HG03469 (cell line): ENCODE results near the gene CTXND2.
"Not testable (repeated sequence)": the region's sequence is repeated elsewhere in the genome, so short reads cannot be mapped to it uniquely, and the experiment has no call there.

Experiments
- ATAC-seq: cut with Tn5 transposase; IDR thresholded peaks from one replicate; pipeline ENCODE4 v1.9.1; 2021; ENCODE audit warnings: mild to moderate bottlenecking, moderate library complexity, moderate number of reproducible peaks; ENCODE audit not compliant: unreplicated experiment

Gene CTXND2

DNA sequence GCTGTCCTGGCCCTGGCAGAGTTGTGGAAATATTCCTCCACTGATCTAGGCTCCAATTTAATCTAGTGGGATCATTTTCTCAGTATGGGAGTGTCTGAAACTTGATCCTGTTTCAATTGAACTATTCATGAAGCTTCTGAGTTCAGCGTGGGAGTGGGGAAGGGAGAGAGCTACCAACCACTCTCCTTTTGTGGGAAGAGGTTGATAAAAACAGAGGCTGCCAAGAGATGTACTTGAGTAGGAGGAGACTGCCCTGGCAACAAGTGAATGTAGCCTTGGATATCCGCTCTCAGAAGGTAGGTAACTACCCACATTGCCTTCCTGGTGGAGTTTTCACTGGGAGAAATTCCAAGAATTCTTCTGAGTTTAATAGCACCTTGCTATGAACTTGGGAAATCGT, at the start of gene CTXND2:
Gene CTXND2 (plus strand): TSS at position 119 of the 400 bp plus-strand sequence. CDS start 25,179 bp downstream, outside the sequence.
- ATAC-seq, result no peak

GRCh38 chr1:150840850-150841249, 46.1 kb upstream of the CTXND2 start:
- not testable (repeated sequence) for ATAC-seq

DNA sequence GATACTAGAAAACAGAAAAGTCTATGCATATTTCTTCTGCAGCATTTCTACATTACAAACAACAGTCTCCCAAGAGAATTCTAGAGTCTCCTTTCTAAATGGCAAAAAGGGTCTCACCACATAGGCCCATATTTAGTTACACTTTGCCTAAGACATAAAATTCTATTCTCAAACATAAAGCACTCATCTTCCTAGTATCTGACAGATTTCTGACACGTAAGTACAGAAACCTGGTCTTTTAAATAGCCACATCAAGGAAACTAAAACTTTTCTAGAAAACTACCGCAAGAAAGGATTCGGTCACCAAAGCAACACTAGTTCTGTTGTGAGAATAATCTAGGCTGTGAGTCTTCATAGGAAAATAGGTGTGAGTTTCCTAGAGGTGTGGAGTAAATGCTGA, 45.3 kb upstream of the CTXND2 start:
- ATAC-seq, result no peak

DNA sequence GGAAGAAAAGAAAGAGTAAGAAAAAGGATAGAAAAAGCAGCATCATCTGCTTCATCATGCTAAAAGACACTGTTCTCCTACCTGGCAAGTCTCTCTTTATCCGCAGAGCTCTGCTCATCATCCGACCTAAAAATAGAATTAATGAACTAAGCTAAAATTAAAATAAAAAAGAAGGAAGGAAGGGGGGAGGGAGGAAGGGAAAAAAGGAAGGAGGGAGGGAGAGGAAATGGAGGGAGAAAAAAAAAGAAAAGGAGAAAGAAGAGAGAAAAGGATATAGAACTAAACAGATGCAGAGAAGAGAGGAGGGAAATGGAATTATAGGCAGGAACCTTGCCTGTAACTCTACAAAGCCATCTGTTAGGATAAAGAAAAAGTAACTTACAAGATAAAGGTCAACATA, 44.6 kb upstream of the CTXND2 start:
- no peak for ATAC-seq

DNA sequence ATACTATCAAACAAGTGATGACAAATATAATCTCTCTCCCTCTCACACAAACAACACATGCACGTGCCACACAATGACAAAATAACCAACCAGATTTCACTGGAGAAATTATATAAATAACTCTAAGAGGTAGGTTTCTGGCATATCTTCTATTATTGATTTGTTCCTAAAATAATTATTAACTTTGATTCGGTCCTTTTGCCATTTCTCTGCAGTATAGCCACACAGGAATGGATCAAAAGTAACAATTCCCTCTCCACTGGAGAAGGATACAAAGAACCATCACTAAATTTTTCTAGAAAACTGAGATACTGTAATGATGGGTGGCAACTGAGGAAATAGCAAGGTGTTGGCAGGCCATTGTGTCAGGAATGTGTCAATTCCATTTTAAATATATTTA, 44.0 kb upstream of the CTXND2 start:
- ATAC-seq, result no peak

- no peak for ATAC-seq
Observed at GRCh38 chr1:150843474-150843873, 43.5 kb upstream of the CTXND2 start.

GRCh38 chr1:150846473-150847146, 40.3 kb upstream of the CTXND2 start:
- no peak for ATAC-seq

DNA sequence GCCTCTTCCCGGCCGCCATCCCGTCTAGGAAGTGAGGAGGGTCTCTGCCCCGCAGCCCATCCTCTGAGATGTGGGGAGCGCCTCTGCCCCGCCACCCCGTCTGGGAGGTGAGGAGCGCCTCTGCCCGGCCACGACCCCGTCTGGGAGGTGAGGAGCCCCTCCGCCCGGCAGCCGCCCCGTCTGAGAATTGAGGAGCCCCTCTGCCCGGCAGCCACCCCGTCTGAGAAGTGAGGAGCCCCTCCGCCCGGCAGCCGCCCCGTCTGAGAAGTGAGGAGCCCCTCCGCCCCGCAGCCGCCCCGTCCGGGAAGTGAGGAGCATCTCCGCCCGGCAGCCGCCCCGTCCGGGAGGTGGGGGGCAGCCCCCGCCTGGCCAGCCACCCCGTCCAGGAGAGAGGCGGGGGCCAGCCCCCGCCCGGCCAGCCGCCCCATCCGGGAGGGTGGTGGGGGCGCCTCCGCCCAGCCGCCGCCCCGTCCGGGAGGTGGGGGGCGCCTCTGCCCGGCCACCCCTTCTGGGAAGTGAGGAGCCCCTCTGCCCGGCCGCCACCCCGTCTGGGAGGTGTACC, 36.1 kb upstream of the CTXND2 start:
- ATAC-seq, result not testable (repeated sequence)

- not testable (repeated sequence) for ATAC-seq
Observed at GRCh38 chr1:150852734-150853133, 34.2 kb upstream of the CTXND2 start.

GRCh38 chr1:150863724-150864123, 23.2 kb upstream of the CTXND2 start:
- no peak for ATAC-seq

DNA sequence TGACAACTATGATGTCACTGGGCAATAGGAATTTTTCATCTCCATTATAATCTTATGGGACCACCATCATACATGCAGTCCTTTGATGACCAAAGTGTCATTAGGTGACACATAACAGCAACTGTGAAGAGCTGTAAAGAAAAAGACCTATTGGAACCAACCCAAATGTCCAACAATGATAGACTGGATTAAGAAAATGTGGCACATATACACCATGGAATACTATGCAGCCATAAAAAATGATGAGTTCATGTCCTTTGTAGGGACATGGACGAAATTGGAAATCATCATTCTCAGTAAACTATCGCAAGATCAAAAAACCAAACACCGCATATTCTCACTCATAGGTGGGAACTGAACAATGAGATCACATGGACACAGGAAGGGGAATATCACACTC, 22.7 kb upstream of the CTXND2 start:
- not testable (repeated sequence) for ATAC-seq

- no peak for ATAC-seq
Observed at GRCh38 chr1:150869683-150870082, 17.3 kb upstream of the CTXND2 start.

- ATAC-seq, result no peak
Observed at GRCh38 chr1:150872572-150872971, 14.4 kb upstream of the CTXND2 start.

GRCh38 chr1:150873521-150873920, 13.4 kb upstream of the CTXND2 start:
- ATAC-seq, result no peak

GRCh38 chr1:150874455-150875196, 12.3 kb upstream of the CTXND2 start:
- no peak for ATAC-seq

DNA sequence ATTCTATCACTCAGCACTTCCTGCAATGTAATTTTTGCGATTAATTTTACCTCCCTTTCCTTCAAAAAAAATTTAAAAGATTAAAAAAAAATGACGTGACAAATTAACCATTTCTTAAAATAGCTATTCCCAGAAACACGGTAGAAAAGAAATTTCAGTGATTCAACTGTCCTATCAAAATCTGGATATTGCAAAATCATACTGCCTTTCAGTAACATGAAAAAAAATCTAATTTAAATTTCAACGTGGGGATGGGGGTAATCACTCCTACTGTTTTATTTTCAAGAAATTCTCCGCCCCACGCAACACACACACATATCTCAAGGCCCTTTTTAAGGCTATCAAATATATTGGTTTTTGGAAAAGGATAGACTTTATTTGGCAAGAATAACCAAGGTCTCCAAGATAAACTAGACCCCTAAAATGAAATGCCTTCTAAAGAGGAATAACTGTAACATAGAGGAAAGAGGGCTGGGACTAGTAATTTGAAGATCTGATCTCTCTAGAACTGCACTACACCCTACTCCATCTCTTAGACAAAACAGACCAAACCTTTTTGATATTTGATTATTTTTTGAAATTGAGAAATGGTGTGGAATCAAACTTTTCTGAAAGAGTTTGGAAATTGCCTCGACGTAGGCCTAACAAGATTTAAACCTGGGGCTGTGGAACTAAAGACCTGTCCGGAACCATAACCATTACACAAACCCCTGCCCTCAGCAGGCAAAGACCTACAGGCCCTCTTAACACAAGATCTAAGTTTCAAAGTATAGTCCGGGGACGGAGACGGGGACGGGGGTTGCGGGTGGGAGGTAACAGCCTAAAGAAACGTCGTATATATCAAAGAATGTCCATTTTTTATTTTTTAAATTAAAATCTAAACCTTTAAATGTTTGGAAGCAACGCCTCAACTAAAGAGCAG, 11.5 kb upstream of the CTXND2 start:
- ATAC-seq, result no peak

DNA sequence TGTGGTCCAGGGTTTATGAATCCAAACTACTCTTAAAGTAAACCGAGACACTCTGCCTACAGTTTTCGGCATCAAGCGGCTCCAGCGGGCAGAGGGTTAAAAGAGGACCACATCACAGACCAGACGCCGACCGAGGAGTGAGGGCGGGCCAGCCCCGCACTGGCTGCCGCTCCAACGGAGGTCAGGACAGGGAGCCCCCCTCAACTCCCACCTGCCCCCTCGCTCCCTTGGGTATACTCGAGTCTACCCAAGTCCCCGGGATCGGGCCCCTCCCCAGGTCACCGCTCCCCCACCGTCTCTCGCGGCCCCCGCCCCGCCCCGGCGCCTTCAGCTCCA, 10.8 kb upstream of the CTXND2 start:
- no peak for ATAC-seq

- ATAC-seq, result not testable (repeated sequence)
Observed at GRCh38 chr1:150878931-150879330, 8.0 kb upstream of the CTXND2 start.

DNA sequence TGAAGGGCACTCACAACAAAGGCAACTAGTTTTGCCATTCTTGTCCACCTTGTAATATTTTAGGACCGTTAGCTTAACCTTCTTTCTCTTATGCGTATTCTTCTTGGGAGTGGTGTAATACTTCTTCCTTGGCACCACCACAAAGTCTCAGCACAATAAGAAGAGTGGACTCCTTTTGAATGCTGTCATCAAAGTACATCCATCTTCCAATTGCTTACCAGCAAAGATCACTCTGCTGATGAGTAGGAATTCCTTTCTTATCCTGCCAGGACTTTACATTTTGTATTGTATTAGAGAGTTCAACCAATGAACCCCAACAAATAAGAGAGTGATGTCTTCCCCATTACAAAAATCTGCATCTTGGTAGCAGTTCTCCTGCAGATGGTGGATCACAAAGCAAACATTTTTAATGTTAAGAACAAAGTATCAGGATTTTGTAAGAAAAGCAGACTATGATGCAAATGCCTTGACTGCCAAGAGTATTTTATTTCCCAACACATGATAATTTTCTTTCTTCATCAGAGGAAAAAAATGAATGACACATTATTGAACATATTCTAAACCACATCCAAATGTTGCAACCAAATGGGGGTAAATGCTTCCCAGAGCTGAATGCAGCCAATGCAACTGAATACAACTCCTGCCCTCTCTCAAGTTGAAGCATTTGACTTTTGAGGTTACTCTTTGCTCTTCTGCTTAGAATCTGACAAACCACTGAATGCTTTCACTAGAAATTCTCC, 5.4 kb upstream of the CTXND2 start:
- no peak for ATAC-seq

DNA sequence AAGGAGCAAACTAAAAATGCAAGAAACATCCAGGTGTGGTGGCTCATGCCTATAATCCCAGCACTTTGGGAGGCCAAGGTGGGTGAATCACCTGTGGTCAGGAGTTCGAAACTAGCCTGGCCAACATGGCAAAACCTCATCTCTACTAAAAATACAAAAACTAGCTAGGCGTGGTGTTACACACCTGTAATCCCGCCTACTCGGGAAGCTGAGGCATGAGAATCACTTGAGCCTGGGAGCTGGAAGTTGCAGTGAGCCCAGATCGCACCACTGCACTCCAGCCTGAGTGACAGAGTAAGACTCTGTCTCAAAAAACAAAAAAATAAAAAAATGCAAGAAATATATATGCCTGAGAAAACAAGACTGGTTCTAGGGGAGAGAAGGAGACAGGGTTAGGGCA, 3.8 kb upstream of the CTXND2 start:
- not testable (repeated sequence) for ATAC-seq
